ENCODE measurements around the gene FKBP11. TPM values are rescaled to one million over a fixed set of nuclear protein-coding genes. Genes with fewer than 3 reads are reported as not detected.

Gene FKBP11
- total RNA-seq, 2 donors from 2014 or later = 30.1 to 30.7 TPM

GRCh38 chr12:48937170-48937569 lies 11.9 kb upstream of the FKBP11 start:
- peak; percentile 59 for TF ChIP-seq CTCF (conservative IDR thresholded peaks at IDR 0.05)
- peak; percentile 73 for DNase-seq
- Histone ChIP-seq H3K4me3 (ENCODE audit: low read length) (no peak overlapping the region), H3K27ac (ENCODE audit: low read depth, low read length) (no peak overlapping the region), H3K9ac (ENCODE audit: extremely low read depth, low read length, poor library complexity, severe bottlenecking) (no peak overlapping the region), H3K4me1 (ENCODE audit: control insufficient read depth, insufficient read depth, low read length) (no peaks in the 10 kb centered on the region), H3K36me3 (ENCODE audit: control insufficient read depth, insufficient read depth, low read length) (peaks cover 90% of the 10 kb centered on the region), H3K9me3 (ENCODE audit: control insufficient read depth, low read length) (no peaks in the 10 kb centered on the region), H3K27me3 (ENCODE audit: control insufficient read depth, insufficient read depth, low read length, poor library complexity, severe bottlenecking) (no peaks in the 10 kb centered on the region)
- WGBS, 2 experiments (ENCODE audit: insufficient coverage in 1 of 2, insufficient read length in 1 of 2) = 86 to 100% methylated on average over 2 to 6 of the region's 6 CpGs
- no peak overlapping the region for H3K27ac Mint-ChIP-seq
- H3K4me1 Mint-ChIP-seq = peaks cover 8% of the 10 kb centered on the region
- H3K36me3 Mint-ChIP-seq (ENCODE audit: low read depth) = peaks cover 77% of the 10 kb centered on the region
- H3K27me3 Mint-ChIP-seq (ENCODE audit: insufficient read depth) = no peaks in the 10 kb centered on the region
- no peaks in the 10 kb centered on the region for H3K9me3 Mint-ChIP-seq
- no peak overlapping the region for H3K4me3 Mint-ChIP-seq

GRCh38 chr12:48936379-48936979 lies 11.2 kb upstream of the FKBP11 start:
- Histone ChIP-seq H3K4me1 (ENCODE audit: control insufficient read depth, insufficient read depth, low read length) (no peaks in the 10 kb centered on the region), H3K4me3 (ENCODE audit: low read length) (no peak overlapping the region), H3K27me3 (ENCODE audit: control insufficient read depth, insufficient read depth, low read length, poor library complexity, severe bottlenecking) (no peaks in the 10 kb centered on the region), H3K9me3 (ENCODE audit: control insufficient read depth, low read length) (no peaks in the 10 kb centered on the region), H3K9ac (ENCODE audit: extremely low read depth, low read length, poor library complexity, severe bottlenecking) (no peak overlapping the region), H3K36me3 (ENCODE audit: control insufficient read depth, insufficient read depth, low read length) (peaks cover 87% of the 10 kb centered on the region), H3K27ac (ENCODE audit: low read depth, low read length) (no peak overlapping the region)
- no peak overlapping the region for H3K4me3 Mint-ChIP-seq
- TF ChIP-seq CTCF (conservative IDR thresholded peaks at IDR 0.05) = peak; percentile 97
- H3K27me3 Mint-ChIP-seq (ENCODE audit: insufficient read depth) = no peaks in the 10 kb centered on the region
- H3K27ac Mint-ChIP-seq = peak overlapping the region; percentile 49
- H3K9me3 Mint-ChIP-seq = no peaks in the 10 kb centered on the region
- peaks cover 8% of the 10 kb centered on the region for H3K4me1 Mint-ChIP-seq
- peaks cover 74% of the 10 kb centered on the region for H3K36me3 Mint-ChIP-seq (ENCODE audit: low read depth)
- DNase-seq = peak; percentile 98

GRCh38 chr12:48934312-48934706 lies 9.0 kb upstream of the FKBP11 start:
- Histone ChIP-seq H3K27ac (ENCODE audit: low read depth, low read length) (no peak overlapping the region), H3K27me3 (ENCODE audit: control insufficient read depth, insufficient read depth, low read length, poor library complexity, severe bottlenecking) (no peaks in the 10 kb centered on the region), H3K4me3 (ENCODE audit: low read length) (no peak overlapping the region), H3K36me3 (ENCODE audit: control insufficient read depth, insufficient read depth, low read length) (peaks cover 80% of the 10 kb centered on the region), H3K9me3 (ENCODE audit: control insufficient read depth, low read length) (no peaks in the 10 kb centered on the region), H3K9ac (ENCODE audit: extremely low read depth, low read length, poor library complexity, severe bottlenecking) (no peak overlapping the region), H3K4me1 (ENCODE audit: control insufficient read depth, insufficient read depth, low read length) (no peaks in the 10 kb centered on the region)
- Mint-ChIP-seq H3K36me3 (ENCODE audit: low read depth) (peaks cover 75% of the 10 kb centered on the region), H3K27me3 (ENCODE audit: insufficient read depth) (no peaks in the 10 kb centered on the region), H3K27ac (no peak overlapping the region), H3K4me3 (no peak overlapping the region), H3K9me3 (no peaks in the 10 kb centered on the region), H3K4me1 (no peaks in the 10 kb centered on the region)
- DNase-seq = peak; percentile 64
- 92 to 100% methylated on average over 1 of the region's 1 CpG for WGBS, 2 experiments (ENCODE audit: insufficient coverage in 1 of 2, insufficient read length in 1 of 2)
- TF ChIP-seq CTCF (conservative IDR thresholded peaks at IDR 0.05) = peak; percentile 62
